DMS153 treated with DMSO at 0.1 percent for 48 hours (cell line): ENCODE data around the gene KANSL1.
"Not testable (repeated sequence)": the region's sequence is repeated elsewhere in the genome, so short reads cannot be mapped to it uniquely, and the experiment has no call there.

Source experiments
- DNase-seq: peaks from one replicate; lab custom pipeline; 2025; ENCODE audit not compliant: unreplicated experiment; lab: John Stamatoyannopoulos, UW

KANSL1 gene

GRCh38 chr17:46120078-46120477 is 73.2 kb downstream of the KANSL1 start:
- DNase-seq, result no peak

DNA sequence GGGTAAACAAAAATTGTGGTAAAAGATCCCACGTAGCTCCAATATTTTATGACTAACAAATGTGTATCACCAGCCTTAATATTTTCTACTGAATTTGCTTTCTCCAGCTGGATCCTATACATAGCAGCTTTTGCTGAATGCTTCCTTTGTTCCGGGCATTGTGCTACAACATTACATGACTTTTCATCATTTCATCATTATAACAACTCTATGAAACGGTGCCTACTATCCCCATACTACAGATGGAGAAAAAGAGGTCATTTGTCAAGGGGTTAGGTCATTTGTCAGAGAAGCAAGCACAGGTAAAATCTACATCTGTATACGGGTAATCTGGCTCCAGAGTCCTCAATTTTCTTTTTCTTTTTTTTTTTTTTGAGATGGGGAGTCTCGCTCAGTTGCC is 74.3 kb downstream of the KANSL1 start:
- DNase-seq, result no peak

DNA sequence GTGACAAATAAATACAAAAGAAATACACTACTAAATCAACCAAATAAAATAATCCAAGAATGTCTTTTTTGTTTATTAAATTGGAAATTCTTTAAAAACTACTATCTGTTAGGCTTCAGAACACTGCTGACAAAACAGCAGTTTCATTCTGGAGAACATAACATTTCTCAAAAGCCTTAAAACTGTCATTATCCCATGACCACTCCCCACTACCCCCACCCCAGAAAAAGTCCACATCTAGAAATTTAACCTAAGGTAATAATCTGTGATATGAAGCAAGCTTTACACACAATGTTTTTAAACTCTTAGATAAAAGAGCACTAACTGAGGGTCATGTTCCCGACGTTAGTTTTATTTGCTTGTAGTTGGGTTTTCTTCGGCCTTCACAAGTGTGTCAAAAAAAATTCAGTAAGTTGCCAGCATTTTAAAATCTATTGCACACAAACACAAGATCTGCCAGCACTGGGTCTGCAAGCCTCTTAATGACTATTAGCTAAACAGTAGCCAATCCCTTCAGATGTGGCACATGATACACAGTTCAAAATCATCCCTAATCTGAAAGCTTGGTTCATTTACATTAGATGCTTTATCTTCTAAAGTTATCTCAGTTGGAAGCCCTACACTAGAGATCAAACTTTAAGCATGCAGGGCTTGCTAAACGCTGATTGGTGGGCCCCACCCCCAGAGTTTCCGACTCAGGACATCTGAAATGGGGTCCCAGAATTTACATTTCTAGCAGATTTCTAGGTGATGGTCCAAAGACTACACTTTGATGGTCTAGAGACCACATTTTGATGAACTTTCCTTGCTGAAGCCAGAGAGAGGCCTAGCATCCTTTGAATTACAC is 75.2 kb downstream of the KANSL1 start:
- DNase-seq, result no peak

DNA sequence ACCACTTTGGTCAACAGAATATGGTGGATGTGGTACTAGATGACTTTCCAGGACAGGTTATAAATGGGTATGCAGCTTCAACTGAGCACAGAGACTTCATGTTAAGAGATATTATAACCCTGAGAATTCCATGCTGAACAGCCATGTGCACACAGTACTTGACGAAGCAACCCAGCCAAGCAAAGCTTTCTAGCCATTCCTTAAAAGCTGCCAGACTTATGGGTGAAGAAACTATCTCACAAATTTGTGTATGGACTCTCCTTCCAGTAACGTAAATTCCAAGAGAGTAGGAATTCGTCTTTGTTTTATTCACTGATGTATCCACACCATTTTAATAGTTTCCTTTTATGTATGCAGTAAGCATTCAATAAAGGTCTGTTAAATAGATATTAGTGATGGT is 76.1 kb downstream of the KANSL1 start:
- DNase-seq, result no peak

GRCh38 chr17:46115699-46116098 is 77.5 kb downstream of the KANSL1 start:
- DNase-seq, result no peak

- not testable (repeated sequence) for DNase-seq
Measured at GRCh38 chr17:46111236-46111635, 82.0 kb downstream of the KANSL1 start.

DNA sequence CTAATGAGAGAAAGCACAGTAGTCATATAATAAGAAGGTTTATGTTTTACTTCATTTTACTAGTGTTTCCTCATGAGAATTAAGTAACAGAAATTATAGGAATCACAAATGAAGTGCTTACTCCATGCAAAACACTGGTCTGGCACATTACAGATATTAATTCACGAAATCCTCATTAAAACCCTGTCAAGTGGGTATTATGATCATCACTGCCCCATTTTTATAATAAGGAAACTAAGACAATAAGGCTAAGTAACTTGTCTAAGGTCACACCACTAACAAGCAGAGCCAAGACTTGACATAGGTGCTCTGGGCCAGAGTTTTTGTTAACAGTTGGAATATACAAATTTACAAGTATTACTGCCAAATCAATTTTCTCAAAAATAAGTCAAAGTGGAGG is 83.0 kb downstream of the KANSL1 start:
- DNase-seq, result no peak

GRCh38 chr17:46109603-46110189 is 83.5 kb downstream of the KANSL1 start:
- no peak for DNase-seq

DNA sequence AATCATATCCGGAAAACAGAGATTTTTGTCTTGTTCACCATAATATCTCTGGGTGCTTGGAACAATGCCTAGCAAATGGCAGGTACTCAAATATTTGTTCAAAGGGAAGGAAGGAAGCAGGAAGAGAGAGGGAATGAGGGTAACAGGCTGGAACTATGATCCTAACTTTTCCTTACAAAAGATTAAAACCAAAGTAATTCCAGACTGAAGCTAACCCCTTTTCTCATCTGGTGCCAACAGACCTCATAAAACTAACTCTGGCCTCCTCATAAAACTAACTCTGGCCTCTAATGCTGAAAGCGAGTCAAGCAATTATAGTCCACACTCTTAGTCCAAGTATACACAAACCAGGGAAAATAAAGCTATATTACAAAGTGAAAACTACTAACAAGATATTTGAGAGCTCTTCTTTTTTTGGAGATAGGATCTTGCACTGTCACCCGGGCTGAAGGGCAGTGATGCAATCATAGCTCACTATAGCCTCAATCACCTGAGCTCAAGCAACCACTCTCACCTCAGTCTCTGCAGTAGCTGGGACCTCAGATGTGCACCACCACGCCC is 84.6 kb downstream of the KANSL1 start:
- no peak for DNase-seq

DNA sequence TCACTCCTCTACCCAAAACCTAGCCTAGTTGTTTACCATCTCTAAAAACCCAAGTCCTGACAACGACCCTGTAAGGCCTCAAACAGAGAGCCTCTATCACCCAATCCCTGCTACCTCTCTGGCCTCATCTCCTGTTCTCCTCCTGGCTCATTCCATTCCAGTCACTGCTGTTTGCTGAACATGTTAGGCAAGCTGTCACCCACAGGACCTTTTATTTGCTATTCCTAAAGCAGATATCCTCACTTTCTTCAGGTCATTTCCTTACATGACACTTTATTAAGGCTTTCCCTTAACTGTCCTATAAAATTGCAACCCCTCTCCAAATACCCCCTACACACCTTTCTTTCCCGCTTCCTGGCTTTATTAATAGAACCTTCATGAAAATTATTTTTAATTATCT is 85.1 kb downstream of the KANSL1 start:
- DNase-seq, result no peak

DNA sequence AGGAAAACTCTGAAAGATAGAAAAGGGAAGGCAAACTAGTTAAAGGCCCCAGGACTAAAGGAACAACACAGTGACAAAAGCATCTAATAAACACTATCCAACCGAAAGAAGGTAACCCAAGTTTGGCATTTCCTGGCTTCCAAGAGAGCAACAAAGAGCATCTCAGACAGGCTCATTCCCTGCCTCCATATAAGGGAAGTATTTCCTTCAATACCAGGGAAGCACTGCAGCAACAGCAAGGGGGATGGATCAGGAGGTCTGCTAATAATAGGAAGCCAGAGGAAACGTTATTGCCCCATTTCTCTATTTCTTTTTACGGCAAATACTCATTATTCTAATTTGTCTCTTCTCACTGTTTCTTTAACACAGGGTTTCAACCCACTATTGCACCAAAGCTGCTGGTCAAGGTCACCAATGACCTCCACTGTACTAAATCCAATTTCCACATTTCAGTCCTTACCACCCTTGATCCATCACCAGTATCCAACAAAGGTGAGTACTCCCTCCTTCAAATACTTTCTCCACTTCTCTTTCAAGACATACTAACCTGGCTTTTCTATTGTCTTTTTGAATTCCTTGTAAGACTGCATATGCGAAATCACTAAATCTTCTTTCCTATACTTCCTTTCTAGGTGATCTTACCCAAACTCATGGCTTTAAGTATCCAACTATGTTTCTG is 86.1 kb downstream of the KANSL1 start:
- no peak for DNase-seq

GRCh38 chr17:46102806-46103205 is 90.4 kb downstream of the KANSL1 start:
- DNase-seq, result not testable (repeated sequence)

DNA sequence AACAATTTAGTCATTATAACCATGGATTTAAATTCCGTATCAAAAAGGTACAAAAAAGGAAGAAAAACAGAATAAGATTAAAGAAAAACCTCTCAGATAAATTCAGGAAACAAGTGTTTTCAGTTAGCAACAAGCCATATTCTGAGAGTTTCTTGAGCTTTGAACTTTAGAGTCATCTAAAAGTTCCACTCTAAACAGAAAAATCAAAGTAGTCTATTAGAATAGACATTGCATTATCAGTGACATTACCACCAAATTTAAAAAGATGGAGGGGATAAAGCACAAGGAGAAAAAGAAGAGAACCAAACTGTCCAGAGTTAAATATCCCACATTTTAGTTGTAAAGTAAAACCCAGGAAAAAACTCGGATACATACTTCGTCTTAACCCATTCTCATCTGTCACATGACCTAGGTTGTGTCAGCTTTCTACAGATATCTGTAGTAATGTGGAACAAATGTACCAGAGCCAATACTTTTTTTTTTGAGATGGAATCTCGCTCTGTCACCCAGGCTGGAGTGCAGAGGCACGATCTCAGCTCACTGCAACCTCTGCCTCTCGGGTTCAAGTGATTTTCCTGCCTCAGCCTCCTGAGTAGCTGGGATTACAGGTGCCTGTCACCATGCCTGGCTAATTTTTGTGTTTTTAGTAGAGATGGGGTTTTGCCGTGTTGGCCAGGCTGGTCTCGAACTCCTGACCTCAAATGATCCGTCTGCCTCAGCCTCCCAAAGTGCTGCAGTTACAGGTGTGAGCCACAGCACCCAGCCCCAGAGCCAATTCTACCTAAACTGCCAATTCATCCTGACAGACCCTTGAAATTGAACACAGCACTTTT is 91.2 kb downstream of the KANSL1 start:
- DNase-seq, result not testable (repeated sequence)

- DNase-seq, result no peak
Measured at GRCh38 chr17:46100590-46100989, 92.6 kb downstream of the KANSL1 start.

DNA sequence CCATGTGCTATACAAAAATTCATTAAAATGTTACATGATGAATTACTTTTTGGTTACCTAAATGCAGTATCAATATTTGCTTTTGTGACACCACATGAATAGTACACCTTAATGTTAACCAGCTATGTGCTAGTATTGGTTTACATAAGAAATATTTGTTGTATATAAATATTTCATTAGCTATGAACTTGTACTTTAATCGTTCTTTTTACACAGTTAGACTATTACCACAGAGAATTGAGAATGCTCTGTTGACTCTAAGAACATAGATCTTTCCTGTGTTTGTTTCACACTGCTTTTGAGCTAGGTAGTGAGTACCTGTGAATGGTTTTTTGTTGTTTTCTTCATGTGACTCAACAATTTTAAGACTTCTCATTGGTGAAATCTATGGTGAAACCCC is 93.4 kb downstream of the KANSL1 start:
- no peak for DNase-seq

GRCh38 chr17:46097497-46097896 is 95.7 kb downstream of the KANSL1 start:
- no peak for DNase-seq

DNA sequence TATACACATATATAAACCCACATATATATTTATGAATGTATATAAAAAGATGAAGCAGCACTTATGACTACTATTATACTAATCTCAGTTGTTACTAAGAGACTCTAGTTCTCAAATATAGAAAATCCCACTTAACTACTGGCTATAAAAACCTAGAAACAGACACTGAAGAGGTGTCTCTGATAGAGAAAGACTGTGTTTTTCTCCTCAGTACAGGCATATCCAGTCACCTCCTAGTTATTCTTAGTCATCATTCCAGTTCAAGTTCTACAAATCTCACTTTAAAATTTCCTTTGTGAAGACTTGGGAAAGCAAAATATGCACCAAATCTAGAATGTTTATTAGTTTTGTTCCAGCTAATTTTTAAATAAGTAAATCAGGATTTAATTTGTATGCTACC is 100.2 kb downstream of the KANSL1 start:
- no peak for DNase-seq

- DNase-seq, result no peak
Measured at GRCh38 chr17:46090871-46091270, 102.4 kb downstream of the KANSL1 start.

DNA sequence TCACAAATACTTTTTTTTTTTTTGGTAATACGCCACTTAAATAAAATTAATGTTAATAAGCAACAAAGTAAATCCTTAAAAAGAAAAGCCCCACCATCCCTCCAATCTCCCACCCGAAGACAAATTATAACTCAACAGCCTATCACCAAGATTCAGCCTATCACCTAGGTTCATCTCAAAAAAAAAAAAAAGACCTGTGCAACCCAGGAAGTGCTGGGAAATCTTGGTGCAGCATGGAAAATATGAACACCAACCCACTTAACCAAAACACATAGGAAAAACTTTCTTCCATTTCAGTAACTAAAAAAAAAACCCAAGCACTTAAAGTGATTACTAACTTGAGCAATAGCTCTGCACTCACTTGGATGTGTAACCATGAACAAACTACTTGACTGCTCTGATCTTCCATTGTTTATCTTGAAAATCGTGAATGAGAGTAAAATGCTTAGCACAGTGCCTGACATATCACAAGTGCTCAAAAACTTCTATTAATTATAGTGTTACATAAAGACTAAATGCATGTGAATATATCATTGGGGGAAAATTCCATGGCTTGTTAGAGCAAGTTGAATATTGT is 103.8 kb downstream of the KANSL1 start:
- no peak for DNase-seq

- DNase-seq, result no peak
Measured at GRCh38 chr17:46088595-46088994, 104.6 kb downstream of the KANSL1 start.

- DNase-seq, result not testable (repeated sequence)
Measured at GRCh38 chr17:46087871-46088270, 105.4 kb downstream of the KANSL1 start.
